Activated CD4-positive, alpha-beta T cell treated with anti-CD3 and anti-CD28 coated beads, Interleukin-2, amount 50 U/mL, for 24 hours (primary cell): ENCODE measurements around the gene ZDHHC7.

Experiments used
- DNase-seq, 2 donors: peaks; one replicate each; pipeline ENCODE4 v3.0.0-alpha.2; 2020; ENCODE audit warnings: low read depth in 1 of 2, low spot score in 1 of 2

ZDHHC7 gene

DNA sequence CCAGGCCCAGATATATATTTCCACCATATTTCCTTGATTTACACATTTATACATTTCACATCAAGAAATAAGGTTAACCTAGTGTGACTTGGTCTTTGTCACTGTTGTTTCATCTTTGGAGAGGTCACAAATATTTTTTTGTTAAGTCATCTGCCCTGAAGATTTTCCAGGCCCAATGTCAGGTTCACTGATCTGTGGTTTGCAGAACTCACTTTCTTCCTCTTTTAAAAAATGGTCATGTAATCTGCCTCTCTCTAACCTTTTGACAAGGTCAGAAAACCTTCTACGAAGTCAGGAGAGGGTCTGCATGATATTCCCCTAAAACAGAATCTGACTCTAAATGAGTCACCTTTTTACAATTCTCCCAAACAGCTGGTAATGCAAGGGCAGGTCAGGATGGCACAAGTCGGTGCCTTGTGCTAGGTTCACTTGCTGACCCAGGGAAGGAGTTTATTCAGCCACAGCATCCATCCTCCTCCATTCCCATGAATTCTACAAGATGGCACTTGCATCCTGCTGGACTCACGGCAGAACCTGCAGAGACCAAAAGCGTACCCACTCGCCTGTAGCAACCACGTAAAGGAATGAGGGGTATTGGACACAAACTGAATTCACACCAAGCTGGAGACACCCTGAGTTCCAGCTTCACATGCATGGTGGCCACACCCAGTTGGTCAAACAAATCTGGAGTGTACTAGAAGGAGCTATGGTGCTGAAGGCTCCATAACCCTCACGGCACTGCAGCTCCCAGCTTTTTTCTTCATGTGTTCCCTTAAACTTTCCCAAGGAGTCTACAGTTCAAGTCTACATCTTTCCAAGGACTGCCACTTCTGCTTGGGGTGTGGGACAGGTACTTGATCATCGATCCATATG, 14.7 kb upstream of the ZDHHC7 start:
- DNase-seq, result no peak

DNA sequence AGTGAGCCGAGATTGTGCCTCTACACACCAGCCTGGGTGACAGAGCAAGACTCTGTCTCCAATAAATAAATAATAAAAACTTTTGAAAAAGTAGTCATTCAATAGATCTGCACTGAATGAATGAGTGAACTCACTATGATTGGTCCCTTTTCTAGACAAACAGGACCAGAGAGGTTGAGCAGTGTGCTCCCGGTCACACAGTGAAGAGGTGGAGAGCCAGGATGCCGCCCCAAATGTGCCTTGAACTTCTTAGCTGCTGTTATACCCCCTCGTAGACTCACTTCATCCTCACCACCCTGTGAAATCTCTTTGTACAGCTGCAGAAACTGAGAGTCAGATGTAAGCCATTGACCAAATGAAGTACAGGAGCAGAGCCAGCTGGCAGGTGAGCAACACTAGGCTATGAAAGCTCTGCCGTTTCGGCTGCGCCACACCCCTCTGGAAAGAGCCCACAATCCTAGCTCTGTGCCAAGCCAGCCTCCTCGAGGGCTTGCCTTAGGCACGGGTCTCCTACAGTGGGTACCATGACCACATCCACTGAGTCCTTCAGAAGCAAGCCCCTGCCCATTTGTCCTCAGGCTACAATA, 8.4 kb upstream of the ZDHHC7 start:
- no peak for DNase-seq

DNA sequence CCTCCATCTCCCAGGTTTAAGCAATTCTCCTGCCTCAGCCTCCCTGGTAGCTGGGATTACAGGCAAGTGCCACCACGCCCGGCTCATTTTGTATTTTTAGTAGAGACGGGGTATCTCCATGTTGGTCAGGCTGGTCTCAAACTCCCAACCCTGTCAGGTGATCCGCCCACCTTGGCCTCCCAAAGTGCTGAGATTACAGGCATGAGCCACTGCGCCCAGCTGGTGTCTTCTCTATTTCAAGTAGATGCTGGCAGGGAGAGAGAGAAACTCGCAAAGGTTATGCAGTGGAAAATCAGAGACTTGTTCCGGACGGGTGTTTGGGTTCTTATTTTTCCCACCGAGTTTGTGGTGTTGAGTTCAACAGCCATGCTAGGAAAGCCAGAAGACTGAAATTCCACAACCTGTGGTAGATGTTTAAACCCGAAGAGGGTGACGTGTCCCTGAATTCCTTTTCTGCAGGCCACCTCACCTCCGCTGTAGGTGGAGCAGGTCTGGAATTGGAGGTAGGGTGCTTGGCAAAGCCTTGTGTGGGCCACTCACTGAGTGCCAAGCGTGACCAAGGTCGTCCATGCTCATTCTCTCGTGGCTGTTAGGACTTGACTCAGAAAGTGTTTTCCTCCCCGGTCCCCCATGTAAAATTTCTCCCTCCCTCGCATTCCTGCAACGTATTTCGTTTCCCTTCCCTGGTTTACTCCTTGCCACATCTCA, 7.3 kb upstream of the ZDHHC7 start:
- DNase-seq, result no peak

DNA sequence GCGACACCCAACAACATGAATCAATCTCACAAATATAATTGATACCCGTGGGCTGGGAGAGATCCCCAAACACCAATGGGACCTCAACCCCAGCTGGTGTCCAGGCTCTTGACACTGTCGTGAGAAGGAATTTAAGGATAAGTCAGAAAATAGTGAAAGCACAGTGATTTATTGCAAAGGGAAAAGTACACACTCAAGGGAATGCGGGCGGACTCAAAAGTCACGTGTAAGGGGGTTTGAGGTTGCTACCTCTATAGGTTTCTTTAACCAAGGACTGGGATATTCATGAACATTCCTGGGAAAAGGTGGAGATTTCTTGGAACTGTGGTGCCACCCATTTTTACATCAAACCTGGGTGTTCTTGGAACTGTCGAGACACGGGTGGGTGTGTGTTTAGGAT, 6.3 kb upstream of the ZDHHC7 start:
- no peak for DNase-seq

DNA sequence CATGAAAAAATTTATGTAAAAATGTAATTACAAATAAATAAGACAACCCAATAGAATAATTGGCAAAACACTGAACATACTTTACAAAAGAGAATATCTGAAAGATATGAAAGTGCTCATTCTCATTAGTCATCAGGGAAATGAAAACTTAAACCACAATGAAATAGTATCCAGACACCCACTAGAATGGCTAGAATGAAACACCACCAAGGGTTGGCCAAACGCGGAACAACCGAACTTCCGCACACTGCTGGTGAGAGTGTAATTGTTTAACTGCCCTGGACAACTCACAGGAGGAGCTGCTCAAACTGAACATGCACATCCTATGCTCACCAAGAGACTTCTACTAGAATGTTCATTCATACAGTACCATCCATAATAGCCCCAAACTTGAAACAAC, 5.8 kb upstream of the ZDHHC7 start:
- no peak for DNase-seq

DNA sequence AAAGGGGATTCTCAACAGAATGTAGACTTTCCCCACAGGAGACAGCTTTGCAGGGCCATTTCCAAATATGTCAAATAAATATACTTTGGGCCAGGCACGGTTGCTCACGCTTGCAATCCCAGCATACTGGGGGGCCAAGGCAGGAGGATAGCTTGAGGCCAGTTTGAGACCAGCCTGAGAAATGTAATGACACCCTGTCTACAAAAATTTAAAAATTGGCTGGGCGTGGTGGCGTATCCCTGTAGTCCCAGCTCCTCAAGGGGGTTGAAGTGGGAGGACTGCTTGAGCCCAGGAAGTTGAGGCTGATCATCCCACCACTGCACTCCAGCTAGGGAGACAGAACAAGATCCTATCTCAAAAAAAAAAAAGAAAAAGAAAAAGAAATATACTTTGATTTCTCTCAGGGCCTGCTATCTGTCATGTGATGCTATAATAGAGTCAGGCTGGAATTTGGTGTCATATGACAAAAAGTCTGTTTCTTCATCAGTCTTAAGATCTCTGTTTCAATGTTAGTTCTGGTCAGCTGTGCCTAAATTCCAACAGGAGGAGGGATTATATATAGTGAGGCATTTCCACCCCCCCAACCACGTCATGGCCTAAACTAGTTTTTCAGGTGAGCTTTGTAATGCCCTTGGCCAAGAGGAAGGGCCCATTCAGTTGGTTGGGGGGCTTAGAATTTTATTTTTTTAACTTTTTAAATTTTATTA, 4.3 kb upstream of the ZDHHC7 start:
- DNase-seq, result no peak

DNA sequence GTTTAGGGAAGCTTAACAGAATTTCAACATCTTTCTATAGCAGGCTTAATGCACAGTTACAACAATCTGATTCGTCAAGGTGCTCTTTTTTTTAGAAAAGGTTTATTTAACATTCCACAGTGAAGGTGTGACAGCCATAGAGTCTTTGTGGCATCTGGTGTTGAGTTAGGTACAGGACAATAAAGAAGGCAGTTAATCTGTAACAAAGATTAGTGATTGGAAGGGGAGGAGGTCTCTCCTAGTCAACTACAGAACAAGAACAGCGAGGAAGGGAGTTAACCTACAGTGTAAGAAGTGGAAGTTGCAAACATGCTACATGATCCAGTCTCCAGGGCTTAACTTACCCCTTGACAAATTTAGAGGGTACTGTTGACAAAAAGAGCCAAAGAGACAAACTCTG, 3.0 kb upstream of the ZDHHC7 start:
- DNase-seq, result no peak

DNA sequence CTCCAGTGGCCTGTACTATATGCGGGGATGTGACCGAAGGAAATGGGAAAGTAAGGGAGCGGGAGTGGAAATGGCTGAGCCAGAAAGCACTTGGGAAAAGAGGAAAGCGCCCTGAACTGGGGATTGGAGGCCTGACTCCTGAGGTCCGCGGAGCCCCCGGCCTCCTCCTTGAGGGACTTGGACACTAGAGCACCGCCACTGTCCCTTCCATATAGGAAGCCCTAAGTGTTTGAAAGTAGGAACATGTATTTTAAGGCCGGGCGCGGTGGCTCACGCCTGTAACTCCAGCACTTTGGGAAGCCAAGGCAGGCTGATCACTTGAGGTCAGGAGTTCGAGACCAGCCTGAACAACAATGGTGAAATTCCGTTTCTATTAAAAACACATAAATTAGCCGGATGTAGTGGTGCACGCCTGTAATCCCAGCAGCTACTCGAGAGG, 530 bp upstream of the ZDHHC7 start:
- no peak for DNase-seq

DNA sequence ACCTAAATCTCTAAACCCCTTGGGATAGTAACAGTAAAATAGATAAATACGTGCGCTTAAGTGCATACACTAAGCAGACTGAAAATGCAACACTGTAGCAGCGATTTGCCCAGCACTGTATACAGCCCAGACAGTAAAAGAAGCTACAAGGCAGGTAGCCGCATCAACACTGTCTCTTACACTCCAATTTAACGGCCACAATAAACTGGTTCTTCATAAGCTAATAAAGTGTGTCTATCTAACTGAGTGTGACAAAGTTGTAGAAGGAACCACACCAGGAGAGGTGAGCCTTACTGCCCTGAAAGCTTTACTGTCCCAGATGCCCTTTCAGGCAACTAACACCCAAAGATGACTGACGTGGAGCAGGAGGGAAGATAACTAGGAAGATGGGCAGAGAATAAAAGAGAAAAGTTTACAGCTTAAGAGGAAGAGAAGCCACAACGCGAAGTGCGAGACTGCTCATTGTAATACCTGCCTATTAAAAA, 847 bp downstream of the ZDHHC7 start:
- no peak for DNase-seq

DNA sequence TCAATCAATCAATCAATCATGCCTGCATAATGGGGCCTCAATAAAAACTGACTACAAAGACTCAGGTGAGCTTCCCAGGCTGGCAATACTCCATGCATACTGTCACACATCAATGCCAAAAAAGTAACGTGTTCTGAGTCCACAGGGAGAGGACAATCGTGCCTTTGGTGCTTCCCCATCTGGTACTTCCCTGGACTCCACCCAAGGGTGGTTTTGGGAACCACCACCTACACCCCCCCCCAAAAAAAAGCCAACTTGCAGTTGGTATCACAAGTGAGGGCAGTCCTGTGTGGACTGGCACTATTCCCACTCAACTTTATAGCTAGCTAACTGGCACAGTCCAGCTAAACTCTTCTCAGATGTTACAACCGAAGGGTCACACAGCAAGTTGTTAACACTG, 3.1 kb downstream of the ZDHHC7 start:
- DNase-seq, result no peak

DNA sequence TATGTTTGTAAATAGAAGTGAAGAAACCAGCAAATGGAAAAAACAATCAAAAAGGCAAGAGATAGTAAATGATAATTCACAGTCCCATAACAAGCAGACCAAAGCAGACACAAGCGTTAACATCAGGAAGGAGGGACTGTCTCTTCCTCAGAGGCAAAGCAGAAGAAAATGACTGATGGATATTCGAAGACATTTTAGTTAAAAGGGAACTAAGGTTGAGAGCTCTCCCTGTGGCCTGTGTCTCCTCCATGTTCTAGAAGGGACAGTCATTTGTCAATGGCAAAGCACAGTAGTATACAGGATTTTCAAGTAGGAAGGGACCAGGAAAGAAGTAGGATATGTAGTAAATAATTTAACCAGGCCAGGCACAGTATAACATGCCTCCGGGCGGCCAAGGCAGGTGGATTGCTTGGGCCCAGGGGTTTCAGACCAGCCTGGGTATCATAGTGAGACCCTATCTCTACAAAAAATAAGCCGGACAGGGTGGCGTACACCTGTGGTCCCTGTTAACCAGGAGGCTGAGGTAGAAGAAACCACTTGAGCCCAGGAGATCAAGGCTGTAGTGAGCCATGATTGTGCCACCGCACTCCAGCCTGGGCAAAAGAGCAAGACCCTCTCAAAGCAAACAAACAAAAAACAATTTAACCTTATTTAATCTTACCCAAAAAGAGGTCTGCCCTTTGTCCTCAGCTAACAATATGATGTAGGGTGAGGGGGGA, 3.7 kb downstream of the ZDHHC7 start:
- no peak for DNase-seq

DNA sequence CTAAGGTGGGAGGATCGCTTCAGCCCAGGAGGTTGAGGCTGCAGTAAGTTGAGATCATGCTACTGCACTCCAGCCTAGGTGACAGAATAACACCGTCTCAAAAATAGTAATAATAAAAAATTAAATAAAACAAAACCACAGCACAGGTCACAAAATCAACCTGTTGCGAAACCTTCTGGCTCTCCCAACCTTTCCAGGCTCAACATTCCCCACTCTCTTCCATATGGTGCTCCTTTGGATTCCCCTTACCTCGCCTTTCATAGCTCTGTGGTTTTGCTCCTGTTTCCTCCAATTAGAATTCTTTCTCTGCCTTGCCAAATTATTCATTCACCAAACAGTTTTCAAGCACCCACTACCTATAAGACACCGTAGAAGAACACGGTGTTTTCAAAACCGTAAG, 4.7 kb downstream of the ZDHHC7 start:
- DNase-seq, result no peak

DNA sequence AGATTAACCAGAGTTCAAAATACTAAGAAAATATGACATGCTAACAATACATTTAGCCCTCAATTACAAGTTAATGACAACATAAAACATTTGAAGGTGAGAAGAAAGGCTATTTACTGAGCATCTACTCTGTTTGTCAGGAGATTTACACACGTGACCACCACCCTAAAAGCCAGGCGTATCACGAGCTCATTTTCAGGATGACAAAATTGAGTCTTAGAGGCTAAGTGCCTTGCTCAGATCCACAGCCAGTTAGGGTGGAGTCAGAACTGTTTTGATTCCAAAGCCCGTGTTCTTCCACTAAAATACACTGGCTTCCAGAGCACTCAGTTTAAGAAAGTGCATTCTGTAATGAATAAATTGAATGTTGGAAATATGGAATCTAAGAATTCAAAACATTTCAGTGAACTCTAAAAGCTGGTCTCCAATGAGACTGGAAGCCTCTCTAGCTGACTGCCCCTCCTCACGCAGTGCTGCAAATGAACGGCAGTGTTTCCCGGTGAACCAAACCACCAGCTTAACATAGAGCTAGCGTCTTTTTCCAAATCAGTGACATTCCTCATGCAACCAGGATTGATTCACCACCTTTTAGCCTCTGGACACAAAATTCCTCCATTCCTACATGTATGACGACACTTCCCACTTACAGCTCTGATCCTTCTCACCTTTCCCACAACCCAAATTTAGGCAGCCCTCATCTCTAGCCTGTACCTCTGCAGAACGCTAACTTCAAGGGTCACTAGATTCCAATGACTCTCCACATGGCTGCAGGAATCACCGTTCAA, 5.9 kb downstream of the ZDHHC7 start:
- no peak for DNase-seq

DNA sequence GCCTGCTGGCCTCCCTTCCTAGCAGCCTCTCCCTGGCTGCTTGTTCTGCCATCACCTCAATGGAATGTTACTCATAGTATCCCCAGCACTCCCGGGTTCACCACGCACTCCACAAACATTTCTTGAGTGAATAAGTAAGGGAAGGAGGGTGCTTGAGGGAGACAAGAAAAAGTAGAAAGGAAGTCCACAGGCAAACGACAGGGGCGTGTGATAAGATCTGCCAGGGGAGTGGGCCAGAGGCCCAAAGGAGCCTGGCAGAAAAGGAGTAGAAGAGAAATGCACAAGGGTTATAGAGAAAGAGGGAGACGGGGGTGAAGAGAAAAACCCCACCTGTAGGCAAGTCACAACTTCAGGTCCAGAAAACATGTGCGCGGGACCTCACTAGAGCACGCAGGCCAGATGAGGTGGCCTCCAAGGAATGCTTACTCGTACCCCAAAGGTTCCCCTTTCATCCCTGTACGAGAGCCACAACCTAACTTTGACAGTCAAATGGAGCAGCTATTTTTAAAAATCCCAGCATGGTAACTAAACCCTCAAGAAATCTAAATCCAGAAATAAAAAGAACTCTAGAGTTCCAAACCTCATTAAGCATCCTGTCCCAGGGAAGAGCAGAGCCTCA, 6.6 kb downstream of the ZDHHC7 start:
- no peak for DNase-seq

DNA sequence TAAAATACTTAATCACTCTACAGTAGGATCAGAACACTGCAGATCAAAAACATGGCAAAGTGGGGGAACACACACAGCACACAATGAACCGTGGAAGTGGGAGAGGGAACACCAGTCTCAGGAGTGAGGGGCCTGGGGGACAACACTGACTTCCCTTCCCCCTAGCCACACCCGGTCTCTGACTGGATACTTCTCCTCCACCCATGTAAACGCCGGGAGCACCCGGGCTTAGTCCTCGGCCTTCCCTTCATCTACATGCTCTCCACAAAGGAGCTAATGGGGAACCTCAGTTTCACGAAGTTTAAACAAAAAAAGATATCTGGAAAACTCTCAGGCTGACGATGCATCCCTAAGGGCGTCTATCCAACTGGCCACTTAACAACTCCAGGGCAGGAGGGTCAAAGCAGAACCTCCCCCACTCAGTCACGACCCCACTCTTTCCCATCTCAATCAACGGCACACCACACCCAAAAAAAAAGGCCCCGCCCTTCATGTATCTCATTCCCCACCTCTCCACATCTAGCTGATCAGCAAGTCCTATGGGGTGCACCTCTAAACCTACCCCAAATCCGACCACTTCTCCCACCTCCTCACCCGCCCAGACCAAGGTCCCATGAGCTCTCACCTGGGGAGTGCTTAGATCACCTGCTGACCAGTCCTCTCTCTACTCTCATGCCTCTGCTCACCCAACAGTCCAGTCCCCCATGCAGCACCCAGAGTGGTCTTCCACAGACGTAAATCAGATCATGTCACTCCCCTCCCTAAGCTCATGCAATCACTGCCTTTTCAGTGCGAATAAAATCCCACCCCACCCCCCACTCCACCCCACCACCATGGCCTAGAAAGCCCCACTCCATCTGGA, 7.4 kb downstream of the ZDHHC7 start:
- DNase-seq, result no peak

DNA sequence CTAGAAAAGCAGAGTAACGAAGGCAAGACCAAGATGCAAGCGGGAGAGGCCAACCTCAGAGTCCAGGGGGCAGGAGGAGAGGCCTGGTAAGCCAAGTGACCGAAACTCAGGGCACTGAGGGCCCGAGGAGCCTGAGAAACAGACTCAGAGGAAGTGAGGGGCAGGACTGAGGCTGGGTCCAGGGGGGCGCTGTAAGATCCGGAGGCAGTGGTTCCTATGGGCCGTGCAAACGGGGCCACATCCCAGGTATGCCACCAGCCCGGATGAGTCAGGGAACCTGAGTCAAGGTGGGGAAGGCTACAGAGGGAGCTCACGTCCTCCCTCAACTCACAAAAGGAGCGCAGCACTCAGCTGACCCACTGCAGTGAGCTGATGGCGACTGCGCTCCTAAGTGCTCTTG, 8.3 kb downstream of the ZDHHC7 start:
- DNase-seq, result no peak

DNA sequence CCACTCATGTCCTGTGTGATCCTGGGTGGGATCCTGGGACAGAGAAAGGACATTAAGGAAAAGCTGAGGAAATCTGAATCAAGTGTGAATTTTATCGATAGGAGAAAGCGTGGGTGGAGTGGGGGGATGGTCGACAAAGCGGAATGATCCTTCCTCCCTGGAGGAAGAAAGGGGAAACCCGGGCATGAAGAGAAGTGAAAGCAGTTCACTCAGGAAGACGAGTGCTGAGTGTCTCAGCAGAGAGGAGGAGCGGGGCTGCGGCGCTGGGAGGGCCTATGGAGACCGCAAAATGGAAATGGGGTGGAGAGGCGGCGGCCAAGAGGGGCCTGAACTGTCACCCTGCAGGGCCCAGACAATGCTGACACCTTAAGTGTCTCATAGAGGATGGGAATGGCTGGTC, 8.7 kb downstream of the ZDHHC7 start:
- DNase-seq, result no peak

DNA sequence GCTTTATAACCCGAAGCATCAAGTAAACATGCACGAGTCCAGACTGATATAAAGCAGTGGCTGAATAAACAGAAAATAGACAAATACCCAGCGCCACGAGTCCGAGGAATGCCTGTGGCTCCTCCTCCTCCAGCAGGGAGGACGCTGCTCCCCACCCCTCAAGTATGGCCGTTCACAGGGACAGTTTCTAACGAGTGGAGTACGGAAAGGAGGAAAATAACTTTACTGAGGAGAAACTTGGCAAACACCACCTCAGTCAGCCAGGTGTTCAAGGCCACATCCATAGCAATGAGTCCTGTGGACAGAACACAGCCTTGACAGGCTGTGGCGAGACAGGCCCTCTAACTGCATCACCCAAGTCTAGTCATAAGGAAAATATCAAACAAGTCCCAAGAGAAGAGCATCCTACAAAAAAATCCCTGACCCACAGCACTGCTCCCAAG, 9.2 kb downstream of the ZDHHC7 start:
- no peak for DNase-seq
